Esophagus muscularis mucosa (tissue), 4 donors: ENCODE data around the gene HOXC12. TPM values are rescaled to one million over a fixed set of nuclear protein-coding genes. Genes with fewer than 3 reads are reported as not detected.
A peak's percentile ranks its signal among the peaks of the same experiment; 100 is the strongest.

ENCODE experiments used
- DNase-seq: peaks from one replicate; pipeline ENCODE4 v3.0.0-alpha.2; 2017; ENCODE audit errors: extremely low spot score
- H3K27ac ChIP-seq, 4 donors: fragments of 200-600 bp; sonication (generic); replicated peaks in 1 of 4; 1 replicate in 3 of 4; 2 replicates in 1 of 4; pipeline ENCODE4 v1.5.1; 2016 to 2019; ENCODE audit warnings: mild to moderate bottlenecking in 1 of 4
- H3K27me3 ChIP-seq, 4 donors: fragments of 200-600 bp; sonication (generic); one replicate each; pipeline versions ENCODE4 v1.5.1 to v1.6.0; 2016 to 2019
- H3K36me3 ChIP-seq, 4 donors: fragments of 200-600 bp; sonication (generic); one replicate each; pipeline ENCODE4 v1.5.1; 2016 to 2019
- H3K4me1 ChIP-seq, 4 donors: fragments of 200-600 bp; sonication (generic); one replicate each; pipeline ENCODE4 v1.5.1; 2016 to 2019
- H3K4me3 ChIP-seq, 4 donors: fragments of 200-600 bp; sonication (generic); 1 replicate in 2 of 4; 2 replicates in 2 of 4; pipeline ENCODE4 v1.5.1; 2016 to 2019; ENCODE audit warnings: mild to moderate bottlenecking in 4 of 4, moderate library complexity in 1 of 4
- H3K9me3 ChIP-seq, 4 donors: fragments of 200-600 bp; sonication (generic); 1 replicate in 3 of 4; 2 replicates in 1 of 4; pipeline ENCODE4 v1.5.1; 2016 to 2019
- CTCF ChIP-seq, 3 experiments: fragments of 200-600 bp in 2 of 3; fragments of 450-650 bp in 1 of 3; sonication (generic) in 2 of 3; IDR thresholded peaks; one replicate each; pipeline ENCODE4 v1.5.1; 2017 to 2019; ENCODE audit warnings: antibody characterized with exemption in 3 of 3, mild to moderate bottlenecking in 2 of 3, moderate library complexity in 1 of 3
- EP300 ChIP-seq: sonication (generic); formaldehyde crosslinking; IDR thresholded peaks from one replicate; pipeline ENCODE4 v1.6.1; 2017; ENCODE audit warnings: antibody characterized with exemption
- POLR2A ChIP-seq: fragments of 450-650 bp; IDR thresholded peaks from one replicate; pipeline ENCODE4 v1.6.1; 2017; ENCODE audit warnings: antibody characterized with exemption, moderate library complexity, mild to moderate bottlenecking, low read depth
- POLR2AphosphoS5 ChIP-seq, 2 donors: sonication (generic); formaldehyde crosslinking; IDR thresholded peaks; one replicate each; pipeline ENCODE4 v1.6.1; 2017; ENCODE audit warnings: antibody characterized with exemption in 2 of 2
- WGBS: methylation state at CpG from one replicate; pipeline ENCODE4 v1.1.5; 2018; 5-methylcytosine and 5-hydroxymethylcytosine counted together
- intact Hi-C: fragments of 100-400 bp; cut with DNase I; formaldehyde crosslinking; loops from one replicate; pipeline ENCODE4 v1.15.1; 2023
- total RNA-seq, 4 donors: library from RNA; depleted of rRNA; stranded (reverse); fragments of >200 nt; gene quantifications; one replicate each; pipeline versions ENCODE4 v1.1.0 to v1.2.1, GENCODE V29; 2016

HOXC12 gene
- total RNA-seq, 4 donors from 2014 or later, result not detected

DNA sequence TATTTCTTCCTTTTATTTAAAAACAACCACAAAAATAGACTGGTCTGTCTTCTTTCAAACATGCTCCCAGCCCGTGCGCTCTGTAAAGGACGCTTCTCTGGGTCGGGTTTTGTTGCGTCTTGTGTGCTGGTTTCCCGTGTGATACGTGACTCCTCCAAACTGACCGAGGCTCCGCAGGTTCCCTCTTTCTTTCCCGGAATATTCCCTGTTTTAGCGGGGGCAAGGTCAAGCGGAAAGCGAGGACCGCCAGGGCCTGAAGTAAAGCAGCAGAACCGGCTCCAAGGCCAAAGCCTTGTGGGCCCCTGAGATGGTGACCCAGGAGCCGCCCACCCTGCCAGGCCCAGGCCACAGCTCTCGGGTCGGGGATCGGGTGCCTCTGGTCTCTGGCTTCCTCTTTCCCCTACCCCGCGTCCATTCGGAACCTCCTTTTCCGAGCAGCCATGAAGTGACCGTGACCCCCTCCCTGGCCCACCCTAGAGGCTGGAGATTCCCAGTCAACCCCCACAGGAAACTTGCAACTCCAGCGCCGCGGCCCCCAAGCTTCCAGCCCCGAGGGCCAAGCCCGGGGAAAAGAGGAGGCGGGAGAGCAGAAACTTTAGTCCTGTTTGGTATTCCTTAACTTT lies 29.4 kb downstream of the HOXC12 start:
- DNase-seq, result no peak
- 9% methylated on average over 30 of the region's 30 CpGs for WGBS
- Histone ChIP-seq H3K27ac (no peak overlapping the region), H3K36me3 (no peaks in the 10 kb centered on the region), H3K27me3 (peaks cover 21 to 100% (median 91%) of the 10 kb centered on the region in 4 donors), H3K9me3 (no peaks in the 10 kb centered on the region), H3K4me1 (peaks cover 15 to 32% (median 29%) of the 10 kb centered on the region in 4 donors), H3K4me3 (no peak overlapping the region)
- TF ChIP-seq EP300, result no peak
- TF ChIP-seq CTCF (IDR thresholded peaks at IDR 0.05), result no peak
- TF ChIP-seq POLR2AphosphoS5 (IDR thresholded peaks at IDR 0.05), result no peak
- no peak for TF ChIP-seq POLR2A
- intact Hi-C loops, result no loop called here

DNA sequence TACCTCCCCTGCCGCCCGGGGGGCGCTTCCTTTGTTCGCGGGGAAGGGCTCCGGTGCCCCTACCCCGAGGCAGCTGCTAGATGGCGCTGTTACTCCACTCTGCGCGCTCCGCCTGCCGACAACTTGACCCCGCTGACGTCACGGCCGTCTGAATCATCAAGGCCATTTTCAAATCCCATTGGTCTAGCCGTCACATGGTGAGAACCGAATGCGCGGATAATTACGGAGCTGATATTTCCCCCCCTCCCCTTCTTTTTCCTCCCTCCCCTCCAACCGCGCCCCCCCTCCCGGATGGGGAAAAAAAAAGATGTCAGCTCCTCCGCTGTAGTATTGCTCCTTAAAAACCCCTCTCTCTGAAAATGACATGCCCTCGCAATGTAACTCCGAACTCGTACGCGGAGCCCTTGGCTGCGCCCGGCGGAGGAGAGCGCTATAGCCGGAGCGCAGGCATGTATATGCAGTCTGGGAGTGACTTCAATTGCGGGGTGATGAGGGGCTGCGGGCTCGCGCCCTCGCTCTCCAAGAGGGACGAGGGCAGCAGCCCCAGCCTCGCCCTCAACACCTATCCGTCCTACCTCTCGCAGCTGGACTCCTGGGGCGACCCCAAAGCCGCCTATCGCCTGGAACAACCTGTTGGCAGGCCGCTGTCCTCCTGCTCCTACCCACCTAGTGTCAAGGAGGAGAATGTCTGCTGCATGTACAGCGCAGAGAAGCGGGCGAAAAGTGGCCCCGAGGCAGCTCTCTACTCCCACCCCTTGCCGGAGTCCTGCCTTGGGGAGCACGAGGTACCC lies 30.4 kb downstream of the HOXC12 start, which contains the start of gene HOXC10:
Gene HOXC10 (plus strand): TSS at position 246 of the 791 bp plus-strand sequence. CDS start 114 bp downstream, at position 360.
- peak; percentile 41 to 55 (median 49) for TF ChIP-seq CTCF (IDR thresholded peaks at IDR 0.05)
- TF ChIP-seq EP300, result no peak
- TF ChIP-seq POLR2A, result no peak
- TF ChIP-seq POLR2AphosphoS5 (IDR thresholded peaks at IDR 0.05), result peak in 1 of 2 donors; percentile 56
- intact Hi-C loops, result no loop called here
- DNase-seq, result peak; percentile 94
- Histone ChIP-seq H3K9me3 (no peaks in the 10 kb centered on the region), H3K4me3 (peak within 1 kb of the TSS; percentile 24 to 39 (median 30)), H3K27me3 (peaks cover 21 to 100% (median 90%) of the 10 kb centered on the region in 4 donors), H3K36me3 (no peaks in the 10 kb centered on the region), H3K4me1 (peaks cover 19 to 32% (median 29%) of the 10 kb centered on the region in 4 donors), H3K27ac (no peak within 1 kb of the TSS)
- 4% methylated on average over 26 of the region's 55 CpGs for WGBS

- H3K4me1 ChIP-seq, result peaks cover 19 to 36% (median 29%) of the 10 kb centered on the region in 4 donors
- peak overlapping the region; percentile 15 to 39 (median 30) for H3K4me3 ChIP-seq
- no peaks in the 10 kb centered on the region for H3K9me3 ChIP-seq
- H3K27me3 ChIP-seq, result peaks cover 21 to 100% (median 93%) of the 10 kb centered on the region in 4 donors
- TF ChIP-seq POLR2A (no peak), POLR2AphosphoS5 (IDR thresholded peaks at IDR 0.05) (no peak), CTCF (IDR thresholded peaks at IDR 0.05) (no peak), EP300 (no peak)
- H3K36me3 ChIP-seq, result no peaks in the 10 kb centered on the region
- no peak overlapping the region for H3K27ac ChIP-seq
- intact Hi-C loops, result no loop called here
- 10% methylated on average over 13 of the region's 21 CpGs for WGBS
- DNase-seq, result no peak
Measured at GRCh38 chr12:53985692-53985993, 30.9 kb downstream of the HOXC12 start.

DNA sequence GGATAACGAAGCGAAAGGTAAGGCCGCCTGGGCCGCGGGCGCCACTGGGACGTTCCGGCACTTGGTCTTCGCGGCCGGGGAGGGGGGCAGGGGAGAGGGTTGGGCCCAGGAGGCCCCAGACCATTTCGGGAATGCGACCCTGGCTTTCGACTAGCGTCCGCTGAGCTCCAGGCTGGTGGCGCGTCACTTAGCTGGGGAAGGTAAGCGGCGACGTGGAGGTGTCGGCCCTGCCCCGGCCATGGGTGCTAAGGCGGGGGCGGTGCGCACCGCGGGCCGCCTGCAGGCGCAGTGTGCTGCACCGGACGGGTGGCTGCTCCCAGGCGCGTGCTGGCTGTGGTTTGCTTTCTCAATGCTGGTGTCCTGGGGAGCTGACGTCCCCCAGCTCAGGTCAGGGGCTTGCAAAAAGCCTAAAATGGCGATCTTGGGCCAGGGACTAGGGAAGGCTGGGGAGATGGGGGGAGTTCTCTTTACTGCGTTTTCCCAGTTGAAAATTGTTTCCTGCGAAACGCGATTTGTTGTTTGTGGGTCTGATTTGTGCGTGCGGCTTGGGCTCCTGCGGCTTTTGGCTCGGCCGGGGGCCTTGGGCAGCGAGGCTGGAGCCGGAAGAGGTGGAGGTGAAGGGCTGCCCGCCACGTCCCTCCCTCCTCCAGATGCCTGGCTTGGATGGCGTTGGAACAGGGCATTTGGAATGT lies 31.4 kb downstream of the HOXC12 start:
- Histone ChIP-seq H3K27me3 (peaks cover 21 to 100% (median 96%) of the 10 kb centered on the region in 4 donors), H3K27ac (no peak overlapping the region), H3K4me1 (peaks cover 19 to 39% (median 29%) of the 10 kb centered on the region in 4 donors), H3K36me3 (no peaks in the 10 kb centered on the region), H3K9me3 (no peaks in the 10 kb centered on the region), H3K4me3 (peak overlapping the region; percentile 15 to 39 (median 30))
- no peak for DNase-seq
- 7% methylated on average over 27 of the region's 50 CpGs for WGBS
- intact Hi-C loops, result no loop called here
- TF ChIP-seq CTCF (IDR thresholded peaks at IDR 0.05) (no peak), POLR2A (no peak), POLR2AphosphoS5 (IDR thresholded peaks at IDR 0.05) (no peak), EP300 (no peak)
